MCF 10A (cell line): ENCODE data around the gene GPC6. TPM values are rescaled to one million over a fixed set of nuclear protein-coding genes. Genes with fewer than 3 reads are reported as not detected.

Source experiments
- BruUV-seq: library from RNA; stranded (reverse); fragments of 400-500 nt; replicated peaks from 2 replicates; lab custom pipeline; 2021; lab: Mats Ljungman, UMichigan
- CTCF ChIA-PET: fragments of 300-600 bp; sonication (Branson Sonifier 250); formaldehyde crosslinking; extraction: SDS; loops from one replicate; lab custom pipeline; 2021; ENCODE audit warnings: antibody characterized with exemption, inconsistent platforms; lab: Yijun Ruan, JAX
- POLR2A ChIA-PET: fragments of 300-600, 350-650 bp; sonication (Branson Sonifier 250); formaldehyde crosslinking; extraction: SDS; loops from one replicate; lab custom pipeline; 2020; ENCODE audit warnings: antibody characterized with exemption, inconsistent platforms; lab: Yijun Ruan, JAX
- DNase-seq: peaks from one replicate; pipeline ENCODE4 v3.0.0-alpha.2; 2018; ENCODE audit not compliant: unreplicated experiment
- H3K27ac Mint-ChIP-seq: one replicate; pipeline ENCODE4 v1.8.0; 2022; ENCODE audit warnings: mild to moderate bottlenecking, low read depth, mixed read lengths; ENCODE audit not compliant: unreplicated experiment
- H3K27me3 Mint-ChIP-seq: one replicate; pipeline ENCODE4 v1.8.0; 2022; ENCODE audit warnings: mixed read lengths; ENCODE audit not compliant: insufficient read depth, unreplicated experiment
- H3K36me3 Mint-ChIP-seq: one replicate; pipeline ENCODE4 v1.8.0; 2022; ENCODE audit warnings: mild to moderate bottlenecking, moderate library complexity, mixed read lengths; ENCODE audit not compliant: insufficient read depth, unreplicated experiment
- H3K4me1 Mint-ChIP-seq: one replicate; pipeline ENCODE4 v1.8.0; 2022; ENCODE audit warnings: mixed read lengths; ENCODE audit not compliant: insufficient read depth, unreplicated experiment
- H3K4me3 Mint-ChIP-seq: one replicate; pipeline ENCODE4 v1.8.0; 2022; ENCODE audit warnings: mild to moderate bottlenecking, moderate library complexity, mixed read lengths; ENCODE audit not compliant: unreplicated experiment
- H3K9me3 Mint-ChIP-seq: one replicate; pipeline ENCODE4 v1.8.0; 2022; ENCODE audit warnings: mixed read lengths; ENCODE audit not compliant: unreplicated experiment
- intact Hi-C: fragments of 100-400 bp; cut with micrococcal nuclease; formaldehyde crosslinking; loops from 2 replicates; pipeline ENCODE4 v1.14.1; 2022
- total RNA-seq: library from RNA; stranded (reverse); gene quantifications from 2 replicates; pipeline ENCODE4 v1.2.3, GENCODE V29; 2022
- TF ChIP-seq, protein P1 (sequence below): fragments of 200-600 bp; IDR thresholded peaks from one replicate; pipeline ENCODE4 v1.8.0; 2022; ENCODE audit warnings: antibody characterized with exemption, mild to moderate bottlenecking; ENCODE audit not compliant: unreplicated experiment

GPC6 gene
- total RNA-seq, 1 experiment from 2014 or later: 8.4 TPM

DNA sequence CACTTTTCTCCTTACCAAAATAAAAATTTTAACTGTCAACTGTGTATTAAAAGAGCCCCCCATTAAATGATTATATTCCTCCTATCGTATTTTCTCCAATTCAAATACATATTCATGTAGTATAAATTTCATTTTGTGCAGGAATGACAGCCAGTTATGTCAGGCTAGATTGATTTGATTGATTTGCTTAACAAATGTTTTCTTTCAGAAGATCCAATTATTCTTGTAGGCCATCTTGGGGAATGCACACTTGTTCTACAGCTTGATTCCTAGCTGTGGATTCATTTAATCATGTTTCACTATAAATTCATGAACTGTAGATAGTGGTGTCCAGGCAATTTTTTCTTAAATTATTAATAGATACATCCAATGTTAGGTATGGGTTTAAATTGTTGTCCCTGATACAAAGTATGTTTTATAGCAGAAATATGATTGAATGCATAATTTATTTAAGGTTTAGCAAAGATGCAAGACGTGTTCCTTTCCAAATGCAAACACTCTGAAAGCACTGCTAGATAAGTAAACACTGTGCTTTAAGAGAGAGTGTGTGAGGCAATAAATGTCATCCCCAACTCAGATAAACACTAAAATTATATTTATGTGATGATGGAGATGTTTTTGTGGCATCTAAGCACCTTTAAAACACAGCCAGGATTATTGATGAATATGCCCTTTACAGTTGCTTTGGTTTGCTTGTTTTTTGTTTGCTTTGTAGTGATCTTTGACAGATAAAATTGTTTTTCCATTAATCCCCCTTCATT, 721.7 kb downstream of the GPC6 start:
- Mint-ChIP-seq H3K4me1 (peaks cover 6% of the 10 kb centered on the region), H3K36me3 (no peaks in the 10 kb centered on the region), H3K27ac (no peak overlapping the region), H3K27me3 (no peaks in the 10 kb centered on the region), H3K4me3 (no peak overlapping the region), H3K9me3 (no peaks in the 10 kb centered on the region)
- TF ChIP-seq, protein P1, sequence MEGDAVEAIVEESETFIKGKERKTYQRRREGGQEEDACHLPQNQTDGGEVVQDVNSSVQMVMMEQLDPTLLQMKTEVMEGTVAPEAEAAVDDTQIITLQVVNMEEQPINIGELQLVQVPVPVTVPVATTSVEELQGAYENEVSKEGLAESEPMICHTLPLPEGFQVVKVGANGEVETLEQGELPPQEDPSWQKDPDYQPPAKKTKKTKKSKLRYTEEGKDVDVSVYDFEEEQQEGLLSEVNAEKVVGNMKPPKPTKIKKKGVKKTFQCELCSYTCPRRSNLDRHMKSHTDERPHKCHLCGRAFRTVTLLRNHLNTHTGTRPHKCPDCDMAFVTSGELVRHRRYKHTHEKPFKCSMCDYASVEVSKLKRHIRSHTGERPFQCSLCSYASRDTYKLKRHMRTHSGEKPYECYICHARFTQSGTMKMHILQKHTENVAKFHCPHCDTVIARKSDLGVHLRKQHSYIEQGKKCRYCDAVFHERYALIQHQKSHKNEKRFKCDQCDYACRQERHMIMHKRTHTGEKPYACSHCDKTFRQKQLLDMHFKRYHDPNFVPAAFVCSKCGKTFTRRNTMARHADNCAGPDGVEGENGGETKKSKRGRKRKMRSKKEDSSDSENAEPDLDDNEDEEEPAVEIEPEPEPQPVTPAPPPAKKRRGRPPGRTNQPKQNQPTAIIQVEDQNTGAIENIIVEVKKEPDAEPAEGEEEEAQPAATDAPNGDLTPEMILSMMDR: no peak
- intact Hi-C loops: no loop called here
- DNase-seq: no peak
- ChIA-PET CTCF (interaction anchor here (0.6 kb wide), 1 partner anchor 981 kb away, joined by 3 read pairs; no protein-coding TSS in a partner anchor), POLR2A (no interaction called here)
- BruUV-seq: no TSS peak

DNA sequence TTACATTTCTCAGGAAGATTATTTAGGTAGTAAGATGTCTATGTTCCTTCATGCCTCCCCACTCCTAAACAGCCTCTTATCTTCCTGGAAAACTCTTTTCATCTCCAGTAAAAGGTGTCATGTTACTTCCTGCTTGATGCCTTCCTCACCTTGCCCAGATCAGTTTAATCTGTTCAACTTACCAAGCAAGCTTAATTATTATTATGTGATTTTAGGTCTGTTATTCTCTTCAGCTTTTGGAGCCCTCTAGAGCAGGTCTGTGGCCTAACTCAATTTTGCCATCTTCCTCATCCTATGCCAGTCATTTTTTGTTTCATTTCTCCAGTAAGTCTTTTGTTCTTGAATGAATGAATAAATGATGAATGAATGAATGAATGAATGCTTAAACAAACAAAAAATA, 724.5 kb downstream of the GPC6 start:
- Mint-ChIP-seq H3K9me3 (no peaks in the 10 kb centered on the region), H3K4me1 (peaks cover 6% of the 10 kb centered on the region), H3K27ac (no peak overlapping the region), H3K4me3 (no peak overlapping the region), H3K36me3 (no peaks in the 10 kb centered on the region), H3K27me3 (no peaks in the 10 kb centered on the region)
- intact Hi-C loops: no loop called here
- BruUV-seq: no TSS peak
- DNase-seq: no peak
- POLR2A ChIA-PET: no interaction called here
- CTCF ChIA-PET: interaction anchor here (1.1 kb wide), 1 partner anchor 983 kb away, joined by 3 read pairs; no protein-coding TSS in a partner anchor
- TF ChIP-seq, protein P1: no peak

DNA sequence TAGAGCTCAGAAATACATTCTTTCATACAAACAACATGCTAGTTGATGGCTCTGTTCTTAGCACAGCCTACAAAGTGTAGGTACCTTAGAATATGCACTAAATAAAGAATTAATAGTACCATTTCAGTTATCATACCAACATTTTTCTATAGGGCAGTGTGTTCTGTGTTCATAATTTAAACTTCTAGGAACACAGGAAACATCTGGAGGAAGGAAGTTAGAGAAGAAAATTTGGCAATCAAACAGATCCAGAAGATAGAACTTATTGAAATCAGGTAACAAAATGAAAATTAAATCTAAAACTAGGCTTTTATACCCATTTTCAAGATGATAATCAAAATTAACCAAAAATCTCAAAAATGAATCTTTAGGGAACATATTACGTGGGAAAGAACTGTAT, 725.3 kb downstream of the GPC6 start:
- intact Hi-C loops: no loop called here
- H3K36me3 Mint-ChIP-seq: no peaks in the 10 kb centered on the region
- no peaks in the 10 kb centered on the region for H3K9me3 Mint-ChIP-seq
- no peaks in the 10 kb centered on the region for H3K27me3 Mint-ChIP-seq
- ChIA-PET CTCF (no interaction called here), POLR2A (no interaction called here)
- no peak overlapping the region for H3K4me3 Mint-ChIP-seq
- no TSS peak for BruUV-seq
- H3K27ac Mint-ChIP-seq: no peak overlapping the region
- no peak for DNase-seq
- TF ChIP-seq, protein P1: no peak
- H3K4me1 Mint-ChIP-seq: peaks cover 6% of the 10 kb centered on the region

DNA sequence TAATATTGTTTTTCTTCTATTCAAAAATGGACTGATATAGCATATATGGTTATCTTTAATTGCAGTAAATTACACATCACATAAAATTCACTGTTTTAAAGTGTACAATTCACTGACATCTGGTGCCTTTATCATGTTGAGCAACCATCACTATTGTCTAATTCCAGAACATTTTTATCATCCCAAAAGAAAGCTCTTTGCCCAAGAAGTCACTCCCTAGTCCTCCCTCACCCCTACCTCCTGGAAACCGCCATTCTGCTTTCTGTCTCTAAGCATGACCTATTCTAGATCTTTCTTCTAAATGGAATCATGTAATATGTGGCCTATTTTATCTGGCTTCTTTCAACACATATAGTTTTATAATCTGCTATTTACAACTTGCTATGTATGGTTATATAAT, 727.2 kb downstream of the GPC6 start:
- Mint-ChIP-seq H3K36me3 (no peaks in the 10 kb centered on the region), H3K4me1 (peaks cover 6% of the 10 kb centered on the region), H3K27ac (no peak overlapping the region), H3K9me3 (no peaks in the 10 kb centered on the region), H3K4me3 (no peak overlapping the region), H3K27me3 (no peaks in the 10 kb centered on the region)
- TF ChIP-seq, protein P1: no peak
- intact Hi-C loops: no loop called here
- DNase-seq: no peak
- POLR2A ChIA-PET: no interaction called here
- CTCF ChIA-PET: no interaction called here
- no TSS peak for BruUV-seq
